Right lobe of liver (tissue), 6 donors: ENCODE measurements around the gene PCDH15. TPM values are rescaled to one million over a fixed set of nuclear protein-coding genes. Genes with fewer than 3 reads are reported as not detected.

ENCODE experiments used
- ATAC-seq, 4 donors: fragments of 200-7000 bp; cut with Tn5 transposase; one replicate each; pipeline ENCODE4 v1.9.1; 2020; ENCODE audit warnings: mild to moderate bottlenecking in 4 of 4, moderate library complexity in 4 of 4
- DNase-seq, 3 donors: peaks; one replicate each; pipeline ENCODE4 v3.0.0-alpha.2; 2020
- H3K27ac ChIP-seq, 3 donors: fragments of 200-600 bp; one replicate each; pipeline ENCODE4 v1.8.0; 2022
- H3K27me3 ChIP-seq, 2 donors: fragments of 200-600 bp; one replicate each; pipeline ENCODE4 v1.8.0; 2022
- H3K36me3 ChIP-seq, 4 donors: fragments of 200-600 bp; sonication (generic) in 1 of 4; one replicate each; pipeline versions ENCODE4 v1.5.1 to v1.8.0; 2017 to 2022; ENCODE audit warnings: control low read depth in 1 of 4
- H3K4me1 ChIP-seq, 4 donors: fragments of 200-600 bp; sonication (generic) in 1 of 4; one replicate each; pipeline versions ENCODE4 v1.5.1 to v1.8.0; 2017 to 2022; ENCODE audit warnings: control low read depth in 1 of 4
- H3K4me3 ChIP-seq, 3 donors: fragments of 200-600 bp; one replicate each; pipeline ENCODE4 v1.8.0; 2022
- H3K9me3 ChIP-seq, 4 donors: fragments of 200-600 bp; sonication (generic) in 1 of 4; one replicate each; pipeline versions ENCODE4 v1.5.1 to v1.8.0; 2017 to 2022; ENCODE audit warnings: control low read depth in 1 of 4
- CTCF ChIP-seq, 4 donors: fragments of 200-600 bp in 3 of 4; fragments of 450-650 bp in 1 of 4; IDR thresholded peaks; one replicate each; pipeline versions ENCODE4 v1.5.1 to v1.8.0; 2016 to 2022; ENCODE audit warnings: antibody characterized with exemption in 4 of 4, mild to moderate bottlenecking in 2 of 4
- POLR2A ChIP-seq: fragments of 450-650 bp; IDR thresholded peaks from one replicate; pipeline ENCODE4 v1.6.1; 2017; ENCODE audit warnings: antibody characterized with exemption, mild to moderate bottlenecking
- WGBS: methylation state at CpG from one replicate; pipeline ENCODE4 v1.1.6; 2018; ENCODE audit warnings: low coverage, low lambda C conversion rate; ENCODE audit not compliant: insufficient coverage; ENCODE audit errors: missing lambda C conversion rate; 5-methylcytosine and 5-hydroxymethylcytosine counted together
- intact Hi-C, 2 donors: fragments of 100-400 bp; cut with DNase I; formaldehyde crosslinking; loops; one replicate each; pipeline versions ENCODE4 v1.11.2 to v1.14.1; 2022
- total RNA-seq, 6 experiments: library from RNA; depleted of rRNA in 2 of 6; stranded (reverse); fragments of >200 nt in 2 of 6; fragmentation: NEBNext Ultra II Directional in 3 of 6; extraction: Animal tissue kit (Norgen Biotek cat#: 25700) in 3 of 6; gene quantifications; one replicate each; pipeline versions ENCODE4 v1.1.0 to v1.2.4, GENCODE V29; 2016 to 2023
- donor health status: DM: no; HTN: yes; CAD: no.
- donor health status: DM: no; HTN: no; CAD: no.
- donor health status: DM: no; HTN: no; CAD: no.
- donor health status: DM: no; HTN: yes; CAD: no.
- donor health status: DM: no; HTN: yes; CAD: no.

The PCDH15 gene
- total RNA-seq, 6 experiments from 2014 or later, result not detected

GRCh38 chr10:54060572-54060971 lies 740.5 kb downstream of the PCDH15 start:
- DNase-seq (no peak), ATAC-seq (no peak)
- TF ChIP-seq CTCF (IDR thresholded peaks at IDR 0.05) (no peak), POLR2A (no peak)
- Histone ChIP-seq H3K27ac (no peak overlapping the region), H3K4me3 (no peak overlapping the region), H3K9me3 (no peaks in the 10 kb centered on the region), H3K36me3 (no peaks in the 10 kb centered on the region), H3K27me3 (no peaks in the 10 kb centered on the region), H3K4me1 (no peaks in the 10 kb centered on the region)
- intact Hi-C loops, result no loop called here
- WGBS, result 78% methylated on average over 5 of the region's 5 CpGs

GRCh38 chr10:54057357-54057756 lies 743.7 kb downstream of the PCDH15 start:
- ATAC-seq, result no peak
- Histone ChIP-seq H3K36me3 (no peaks in the 10 kb centered on the region), H3K9me3 (no peaks in the 10 kb centered on the region), H3K4me1 (no peaks in the 10 kb centered on the region), H3K27ac (no peak overlapping the region), H3K27me3 (no peaks in the 10 kb centered on the region), H3K4me3 (no peak overlapping the region)
- 100% methylated on average over 2 of the region's 2 CpGs for WGBS
- TF ChIP-seq CTCF (IDR thresholded peaks at IDR 0.05) (no peak), POLR2A (no peak)
- intact Hi-C loops, result no loop called here
- no peak for DNase-seq

GRCh38 chr10:54026340-54026739 lies 774.7 kb downstream of the PCDH15 start:
- DNase-seq, result no peak
- H3K27ac ChIP-seq, result no peak overlapping the region
- intact Hi-C loops, result no loop called here
- H3K9me3 ChIP-seq, result no peaks in the 10 kb centered on the region
- 68% methylated on average over 5 of the region's 5 CpGs for WGBS
- no peaks in the 10 kb centered on the region for H3K36me3 ChIP-seq
- no peaks in the 10 kb centered on the region for H3K27me3 ChIP-seq
- ATAC-seq, result no peak
- H3K4me3 ChIP-seq, result no peak overlapping the region
- no peak for TF ChIP-seq POLR2A
- TF ChIP-seq CTCF (IDR thresholded peaks at IDR 0.05), result no peak
- no peaks in the 10 kb centered on the region for H3K4me1 ChIP-seq

- Histone ChIP-seq H3K36me3 (no peaks in the 10 kb centered on the region), H3K27me3 (no peaks in the 10 kb centered on the region), H3K9me3 (no peaks in the 10 kb centered on the region), H3K4me3 (no peak overlapping the region), H3K27ac (no peak overlapping the region), H3K4me1 (no peaks in the 10 kb centered on the region)
- no peak for ATAC-seq
- intact Hi-C loops, result no loop called here
- TF ChIP-seq CTCF (IDR thresholded peaks at IDR 0.05) (no peak), POLR2A (no peak)
- no peak for DNase-seq
- WGBS, result no CpG with 5 or more reads among the region's 1 CpG
These were observed 789.9 kb downstream of the PCDH15 start for GRCh38 chr10:54011117-54011516.

GRCh38 chr10:54010337-54010933 lies 790.6 kb downstream of the PCDH15 start:
- H3K36me3 ChIP-seq, result no peaks in the 10 kb centered on the region
- TF ChIP-seq CTCF (IDR thresholded peaks at IDR 0.05), result no peak
- no peak for ATAC-seq
- intact Hi-C loops, result no loop called here
- no peak overlapping the region for H3K4me3 ChIP-seq
- no peak overlapping the region for H3K27ac ChIP-seq
- no peak for DNase-seq
- H3K27me3 ChIP-seq, result no peaks in the 10 kb centered on the region
- WGBS, result 40% methylated on average over 1 of the region's 5 CpGs
- H3K4me1 ChIP-seq, result no peaks in the 10 kb centered on the region
- H3K9me3 ChIP-seq, result no peaks in the 10 kb centered on the region
